ENCODE data around the gene UQCRQ.
"Not testable (repeated sequence)": the region's sequence is repeated elsewhere in the genome, so short reads cannot be mapped to it uniquely, and the experiment has no call there.

Gene UQCRQ

GRCh38 chr5:132848270-132848669 lies 18.2 kb upstream of the UQCRQ start:
- H3K27me3 Mint-ChIP-seq, result no peaks in the 10 kb centered on the region
- no peak overlapping the region for H3K27ac Mint-ChIP-seq
- no peaks in the 10 kb centered on the region for H3K36me3 Mint-ChIP-seq
- H3K4me1 Mint-ChIP-seq (ENCODE audit: low read depth), result no peaks in the 10 kb centered on the region
- H3K9me3 Mint-ChIP-seq (ENCODE audit: low read depth), result no peaks in the 10 kb centered on the region
- H3K4me3 Mint-ChIP-seq, result no peak overlapping the region

- H3K4me3 Mint-ChIP-seq, result no peak overlapping the region
These were observed 17.1 kb upstream of the UQCRQ start for GRCh38 chr5:132849347-132849746.

GRCh38 chr5:132850066-132850465 lies 16.4 kb upstream of the UQCRQ start:
- Mint-ChIP-seq H3K9me3 (ENCODE audit: low read depth) (no peaks in the 10 kb centered on the region), H3K4me1 (ENCODE audit: low read depth) (no peaks in the 10 kb centered on the region), H3K27ac (no peak overlapping the region), H3K4me3 (no peak overlapping the region), H3K27me3 (no peaks in the 10 kb centered on the region), H3K36me3 (no peaks in the 10 kb centered on the region)

More at GRCh38 chr5:132849347-132849746, 17.1 kb upstream of the UQCRQ start:
- no peak overlapping the region for H3K27ac Mint-ChIP-seq
- no peaks in the 10 kb centered on the region for H3K36me3 Mint-ChIP-seq
- no peaks in the 10 kb centered on the region for H3K4me1 Mint-ChIP-seq (ENCODE audit: low read depth)
- H3K9me3 Mint-ChIP-seq (ENCODE audit: low read depth), result no peaks in the 10 kb centered on the region
- no peaks in the 10 kb centered on the region for H3K27me3 Mint-ChIP-seq

- Mint-ChIP-seq H3K36me3 (no peaks in the 10 kb centered on the region), H3K27ac (no peak overlapping the region), H3K4me1 (ENCODE audit: low read depth) (no peaks in the 10 kb centered on the region), H3K9me3 (ENCODE audit: low read depth) (no peaks in the 10 kb centered on the region), H3K27me3 (no peaks in the 10 kb centered on the region), H3K4me3 (no peak overlapping the region)
These were observed 13.1 kb upstream of the UQCRQ start for GRCh38 chr5:132853323-132853722.

- Mint-ChIP-seq H3K9me3 (ENCODE audit: low read depth) (no peaks in the 10 kb centered on the region), H3K4me1 (ENCODE audit: low read depth) (no peaks in the 10 kb centered on the region), H3K4me3 (no peak overlapping the region), H3K36me3 (no peaks in the 10 kb centered on the region), H3K27ac (no peak overlapping the region), H3K27me3 (peaks cover 3% of the 10 kb centered on the region)
These were observed 12.7 kb upstream of the UQCRQ start for GRCh38 chr5:132853790-132854189.

- H3K4me1 Mint-ChIP-seq (ENCODE audit: low read depth), result no peaks in the 10 kb centered on the region
- no peaks in the 10 kb centered on the region for H3K36me3 Mint-ChIP-seq
- no peaks in the 10 kb centered on the region for H3K9me3 Mint-ChIP-seq (ENCODE audit: low read depth)
- H3K4me3 Mint-ChIP-seq, result no peak overlapping the region
- peaks cover 3% of the 10 kb centered on the region for H3K27me3 Mint-ChIP-seq
- H3K27ac Mint-ChIP-seq, result no peak overlapping the region
These were observed 12.1 kb upstream of the UQCRQ start for GRCh38 chr5:132854301-132854700.

GRCh38 chr5:132854992-132855391 lies 11.4 kb upstream of the UQCRQ start:
- not testable (repeated sequence) for H3K4me3 Mint-ChIP-seq; H3K27ac Mint-ChIP-seq; H3K4me1 Mint-ChIP-seq (ENCODE audit: low read depth); H3K27me3 Mint-ChIP-seq; H3K9me3 Mint-ChIP-seq (ENCODE audit: low read depth); H3K36me3 Mint-ChIP-seq

- Mint-ChIP-seq H3K36me3 (no peaks in the 10 kb centered on the region), H3K9me3 (ENCODE audit: low read depth) (no peaks in the 10 kb centered on the region), H3K4me3 (no peak overlapping the region), H3K27me3 (peaks cover 3% of the 10 kb centered on the region), H3K27ac (no peak overlapping the region), H3K4me1 (ENCODE audit: low read depth) (no peaks in the 10 kb centered on the region)
These were observed 10.4 kb upstream of the UQCRQ start for GRCh38 chr5:132856011-132856410.

- Mint-ChIP-seq H3K4me1 (ENCODE audit: low read depth) (no peaks in the 10 kb centered on the region), H3K4me3 (no peak overlapping the region), H3K36me3 (no peaks in the 10 kb centered on the region), H3K27ac (no peak overlapping the region), H3K9me3 (ENCODE audit: low read depth) (no peaks in the 10 kb centered on the region), H3K27me3 (peaks cover 3% of the 10 kb centered on the region)
These were observed 6.5 kb upstream of the UQCRQ start for GRCh38 chr5:132859889-132860437.

- no peaks in the 10 kb centered on the region for H3K36me3 Mint-ChIP-seq
- H3K27ac Mint-ChIP-seq, result no peak overlapping the region
- H3K9me3 Mint-ChIP-seq (ENCODE audit: low read depth), result no peaks in the 10 kb centered on the region
- peaks cover 3% of the 10 kb centered on the region for H3K27me3 Mint-ChIP-seq
- H3K4me1 Mint-ChIP-seq (ENCODE audit: low read depth), result peaks cover 6% of the 10 kb centered on the region
- H3K4me3 Mint-ChIP-seq, result no peak overlapping the region
These were observed 5.7 kb upstream of the UQCRQ start for GRCh38 chr5:132860742-132861141.

GRCh38 chr5:132865668-132866341 lies 637 bp upstream of the UQCRQ start:
- Mint-ChIP-seq H3K36me3 (peaks cover 10% of the 10 kb centered on the region), H3K4me3 (peak overlapping the region; percentile 100), H3K27ac (peak overlapping the region; percentile 100), H3K27me3 (no peaks in the 10 kb centered on the region), H3K4me1 (ENCODE audit: low read depth) (peaks cover 28% of the 10 kb centered on the region), H3K9me3 (ENCODE audit: low read depth) (no peaks in the 10 kb centered on the region)

- Mint-ChIP-seq H3K36me3 (peaks cover 10% of the 10 kb centered on the region), H3K9me3 (ENCODE audit: low read depth) (no peaks in the 10 kb centered on the region), H3K4me1 (ENCODE audit: low read depth) (peaks cover 28% of the 10 kb centered on the region), H3K27ac (peak overlapping the region; percentile 100), H3K4me3 (peak overlapping the region; percentile 100), H3K27me3 (no peaks in the 10 kb centered on the region)
These were observed 607 bp downstream of the UQCRQ start for GRCh38 chr5:132867046-132867451.

- H3K36me3 Mint-ChIP-seq, result peaks cover 14% of the 10 kb centered on the region
- peak overlapping the region; percentile 76 for H3K27ac Mint-ChIP-seq
- H3K9me3 Mint-ChIP-seq (ENCODE audit: low read depth), result no peaks in the 10 kb centered on the region
- H3K4me1 Mint-ChIP-seq (ENCODE audit: low read depth), result peaks cover 28% of the 10 kb centered on the region
- no peaks in the 10 kb centered on the region for H3K27me3 Mint-ChIP-seq
- peak overlapping the region; percentile 100 for H3K4me3 Mint-ChIP-seq
These were observed 2.3 kb downstream of the UQCRQ start for GRCh38 chr5:132868754-132869153.

GRCh38 chr5:132870801-132871200 lies 4.4 kb downstream of the UQCRQ start:
- peaks cover 21% of the 10 kb centered on the region for H3K4me1 Mint-ChIP-seq (ENCODE audit: low read depth)
- no peaks in the 10 kb centered on the region for H3K9me3 Mint-ChIP-seq (ENCODE audit: low read depth)
- peaks cover 14% of the 10 kb centered on the region for H3K36me3 Mint-ChIP-seq
- peak overlapping the region; percentile 46 for H3K27ac Mint-ChIP-seq
- H3K4me3 Mint-ChIP-seq, result no peak overlapping the region
- no peaks in the 10 kb centered on the region for H3K27me3 Mint-ChIP-seq

- Mint-ChIP-seq H3K27me3 (no peaks in the 10 kb centered on the region), H3K4me1 (ENCODE audit: low read depth) (peaks cover 15% of the 10 kb centered on the region), H3K9me3 (ENCODE audit: low read depth) (no peaks in the 10 kb centered on the region), H3K36me3 (peaks cover 10% of the 10 kb centered on the region), H3K4me3 (no peak overlapping the region), H3K27ac (peak overlapping the region; percentile 46)
These were observed 5.2 kb downstream of the UQCRQ start for GRCh38 chr5:132871459-132872284.

Data from activated naive CD8-positive, alpha-beta T cell (primary cell).